ENCODE measurements around the gene PWWP2B. TPM values are rescaled to one million over a fixed set of nuclear protein-coding genes. Genes with fewer than 3 reads are reported as not detected.

The PWWP2B gene
- total RNA-seq, 4 donors from 2014 or later = 45.9 to 129 (median 61.2) TPM

GRCh38 chr10:132423966-132424861 is 27.2 kb downstream of the PWWP2B start:
- Histone ChIP-seq H3K4me3 (no peak overlapping the region), H3K27ac (no peak overlapping the region), H3K9me3 (no peaks in the 10 kb centered on the region), H3K27me3 (no peaks in the 10 kb centered on the region), H3K4me1 (peaks cover 37 to 49% (median 40%) of the 10 kb centered on the region in 4 donors), H3K36me3 (no peaks in the 10 kb centered on the region)
- TF ChIP-seq POLR2A (IDR thresholded peaks at IDR 0.05) (no peak), CTCF (IDR thresholded peaks at IDR 0.05) (no peak), EP300 (IDR thresholded peaks at IDR 0.05; ENCODE audit: low read depth) (no peak)
- in situ Hi-C loops (cut with MboI; ENCODE audit: low pct_ligation_motif_present in 1 of 4, low pct_unique_long_range_greater_than_20kb in 1 of 4, low sequenced_read_pairs in 3 of 4) = no loop called here
- DNase-seq = no peak
- intact Hi-C loops (cut with DNase I; ENCODE audit: low total_unique reads) = no loop called here
- 80 to 88% methylated on average over 2 to 21 of the region's 21 CpGs for WGBS, 2 donors (ENCODE audit: low coverage in 1 of 2)

DNA sequence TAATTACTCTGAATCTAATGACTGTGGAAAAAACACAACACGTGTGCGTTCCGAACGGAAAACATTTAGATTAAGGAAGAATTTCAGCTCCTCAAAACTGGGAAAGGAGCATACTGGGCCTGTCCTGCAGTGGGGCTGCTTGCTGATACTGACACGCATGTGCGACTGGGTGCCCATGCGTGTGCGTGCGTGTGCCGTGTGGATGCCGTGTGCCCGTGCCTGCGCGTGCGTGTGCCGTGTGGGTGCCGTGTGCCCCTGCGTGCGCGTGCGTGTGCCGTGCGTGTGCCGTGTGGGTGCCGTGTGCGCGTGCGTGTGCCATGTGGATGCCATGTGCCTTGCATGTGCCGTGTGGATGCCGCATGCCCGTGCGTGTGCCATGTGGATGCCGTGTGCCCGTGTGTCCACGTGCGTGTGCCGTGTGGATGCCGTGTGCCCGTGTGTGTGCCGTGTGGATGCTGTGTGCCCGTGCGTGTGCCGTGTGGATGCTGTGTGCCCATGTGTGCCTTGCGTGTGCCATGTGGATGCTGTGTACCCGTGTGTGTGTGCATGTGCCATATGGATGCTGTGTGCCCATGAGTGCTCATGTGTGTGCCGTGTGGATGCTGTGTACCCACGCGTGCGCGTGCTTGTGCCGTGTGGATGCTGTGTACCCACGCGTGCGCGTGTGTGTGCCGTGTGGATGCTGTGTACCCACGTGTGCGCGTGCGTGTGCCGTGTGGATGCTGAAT is 28.2 kb downstream of the PWWP2B start:
- TF ChIP-seq EP300 (IDR thresholded peaks at IDR 0.05; ENCODE audit: low read depth) (no peak), POLR2AphosphoS5 (IDR thresholded peaks at IDR 0.05) (no peak), CTCF (IDR thresholded peaks at IDR 0.05) (no peak), POLR2A (IDR thresholded peaks at IDR 0.05) (no peak)
- H3K36me3 ChIP-seq = no peaks in the 10 kb centered on the region
- no peak for DNase-seq

DNA sequence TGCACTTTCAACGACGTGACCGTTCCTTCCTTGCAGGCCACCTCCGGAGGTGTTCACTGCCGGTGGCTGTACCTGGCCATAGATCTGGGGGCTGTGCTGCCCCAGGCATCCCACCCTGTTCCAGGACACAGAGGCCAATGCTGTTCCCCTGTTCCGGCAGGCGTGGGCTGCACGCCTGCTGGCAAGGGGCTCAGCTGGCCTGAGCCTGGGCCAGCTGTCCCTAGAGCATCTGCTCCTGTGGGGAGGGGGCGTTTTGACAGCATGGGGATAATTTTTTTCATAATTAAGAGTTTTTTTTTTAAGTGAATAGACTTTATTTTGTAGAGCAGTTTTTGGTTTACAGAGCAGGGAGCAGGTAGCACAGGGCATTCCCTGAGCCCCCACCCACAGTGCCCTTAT is 28.8 kb downstream of the PWWP2B start:
- H3K9me3 ChIP-seq = no peaks in the 10 kb centered on the region
- H3K4me3 ChIP-seq = no peak overlapping the region
- peaks cover 27 to 41% (median 33%) of the 10 kb centered on the region in 4 donors for H3K4me1 ChIP-seq
- in situ Hi-C loops (cut with MboI; ENCODE audit: low pct_ligation_motif_present in 1 of 4, low pct_unique_long_range_greater_than_20kb in 1 of 4, low sequenced_read_pairs in 3 of 4) (no loop called here), intact Hi-C loops (cut with DNase I; ENCODE audit: low total_unique reads) (no loop called here)
- no peaks in the 10 kb centered on the region for H3K27me3 ChIP-seq
- no peak overlapping the region for H3K27ac ChIP-seq
- TF ChIP-seq CTCF (IDR thresholded peaks at IDR 0.05) (no peak), EP300 (IDR thresholded peaks at IDR 0.05; ENCODE audit: low read depth) (no peak), POLR2AphosphoS5 (IDR thresholded peaks at IDR 0.05) (no peak), POLR2A (IDR thresholded peaks at IDR 0.05) (no peak)
- DNase-seq = no peak
- no peaks in the 10 kb centered on the region for H3K36me3 ChIP-seq
- WGBS, 2 donors (ENCODE audit: low coverage in 1 of 2) = 94% methylated on average over 9 of the region's 9 CpGs; no CpG with 5 or more reads in 1 of the 2 donors

More for the DNA sequence above, 28.2 kb downstream of the PWWP2B start:
- Histone ChIP-seq H3K9me3 (no peaks in the 10 kb centered on the region), H3K4me3 (no peak overlapping the region), H3K27me3 (no peaks in the 10 kb centered on the region), H3K27ac (no peak overlapping the region), H3K4me1 (peaks cover 33 to 47% (median 39%) of the 10 kb centered on the region in 4 donors)
- 96% methylated on average over 4 to 61 of the region's 61 CpGs for WGBS, 2 donors (ENCODE audit: low coverage in 1 of 2)
- in situ Hi-C loops (cut with MboI; ENCODE audit: low pct_ligation_motif_present in 1 of 4, low pct_unique_long_range_greater_than_20kb in 1 of 4, low sequenced_read_pairs in 3 of 4) = no loop called here
- intact Hi-C loops (cut with DNase I; ENCODE audit: low total_unique reads) = no loop called here

- no peak for TF ChIP-seq POLR2A (IDR thresholded peaks at IDR 0.05)
- no peak for TF ChIP-seq EP300 (IDR thresholded peaks at IDR 0.05; ENCODE audit: low read depth)
- TF ChIP-seq CTCF (IDR thresholded peaks at IDR 0.05) = no peak
- no peak for TF ChIP-seq POLR2AphosphoS5 (IDR thresholded peaks at IDR 0.05)
- Histone ChIP-seq H3K36me3 (no peaks in the 10 kb centered on the region), H3K27me3 (no peaks in the 10 kb centered on the region), H3K27ac (no peak overlapping the region), H3K4me1 (peaks cover 13 to 27% (median 19%) of the 10 kb centered on the region in 4 donors), H3K4me3 (no peak overlapping the region), H3K9me3 (no peaks in the 10 kb centered on the region)
- DNase-seq = no peak
- in situ Hi-C loops (cut with MboI; ENCODE audit: low pct_ligation_motif_present in 1 of 4, low pct_unique_long_range_greater_than_20kb in 1 of 4, low sequenced_read_pairs in 3 of 4) (no loop called here), intact Hi-C loops (cut with DNase I; ENCODE audit: low total_unique reads) (no loop called here)
- WGBS, 2 donors (ENCODE audit: low coverage in 1 of 2) = 84 to 93% methylated on average over 8 to 10 of the region's 10 CpGs
These were observed 30.2 kb downstream of the PWWP2B start for GRCh38 chr10:132427006-132427771.
